ENCODE data around the gene ADRA2B.
A peak's percentile ranks its signal among the peaks of the same experiment; 100 is the strongest.
"Not testable (repeated sequence)": the region's sequence is repeated elsewhere in the genome, so short reads cannot be mapped to it uniquely, and the experiment has no call there.

Gene ADRA2B

GRCh38 chr2:96150007-96150640, 33.8 kb upstream of the ADRA2B start:
- DNase-seq (ENCODE audit: low read depth), result no peak

DNA sequence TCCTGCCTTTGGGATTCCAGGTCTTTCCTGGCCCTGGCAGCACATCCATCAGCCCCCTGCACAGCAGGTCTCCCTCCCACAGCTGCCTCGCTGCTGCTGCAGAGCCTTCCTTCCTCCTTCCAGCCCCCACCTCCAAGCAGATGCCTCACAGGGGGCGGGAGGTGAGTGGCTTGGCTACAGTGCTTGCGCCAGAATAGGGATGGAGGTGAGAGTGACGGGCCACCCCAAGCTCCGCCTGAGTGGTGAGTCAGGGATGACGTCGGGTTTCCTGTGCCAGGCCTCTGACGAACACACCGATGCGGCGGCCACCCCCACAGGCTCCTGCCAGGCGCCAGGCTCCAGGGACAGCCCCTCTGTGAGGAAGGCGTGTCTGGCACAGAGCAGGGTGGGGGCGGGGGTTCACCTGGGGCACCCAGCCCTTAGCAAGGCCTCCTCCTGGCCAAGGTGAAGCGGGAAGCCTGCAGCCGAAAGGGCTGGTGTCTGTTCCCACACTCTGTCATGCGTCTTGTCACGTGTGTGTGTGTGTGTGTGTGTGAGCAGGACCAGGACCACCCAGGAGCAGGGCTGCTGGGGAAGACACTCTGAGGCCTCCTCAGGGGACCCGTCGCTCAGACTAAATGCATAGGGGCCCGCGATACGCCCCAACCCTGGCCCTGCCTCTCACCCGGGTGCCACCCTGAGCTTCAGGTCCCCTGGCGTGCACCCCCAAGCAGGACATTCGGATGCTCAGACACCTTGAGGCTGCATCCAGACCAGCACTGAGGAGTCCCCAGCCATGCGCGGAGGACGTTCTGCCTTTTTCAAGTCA, 32.2 kb upstream of the ADRA2B start:
- DNase-seq (ENCODE audit: low read depth), result no peak

DNA sequence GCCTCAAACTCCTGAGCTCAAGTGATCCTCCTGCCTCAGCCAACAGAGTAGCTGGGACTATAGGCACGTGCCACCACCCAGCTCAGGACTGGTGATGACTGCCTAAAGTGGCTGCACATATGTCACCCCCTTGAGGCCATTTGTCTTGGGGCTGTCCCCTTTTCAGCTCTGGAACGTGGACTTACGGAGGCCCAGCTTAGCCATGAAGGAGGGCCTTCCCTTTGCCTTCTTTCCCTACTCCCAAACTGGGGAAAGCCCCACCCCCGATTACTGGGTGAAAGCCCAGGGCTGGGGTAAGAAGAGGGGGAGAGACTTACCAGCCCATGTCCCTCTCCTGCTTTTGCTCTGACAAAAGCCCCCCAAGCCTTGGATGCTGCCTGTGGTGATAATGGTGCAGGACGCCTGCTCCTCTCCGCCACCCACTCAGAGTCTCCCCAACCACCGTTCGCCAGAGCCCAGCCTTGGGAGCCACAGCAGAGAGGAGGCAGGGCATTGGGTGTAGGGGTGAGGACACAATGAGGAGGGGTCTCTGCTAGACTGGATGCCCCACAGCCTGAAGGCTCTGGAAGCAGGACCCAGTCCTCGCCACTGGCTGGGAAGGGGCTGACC, 31.3 kb upstream of the ADRA2B start:
- no peak for DNase-seq (ENCODE audit: low read depth)

- DNase-seq (ENCODE audit: low read depth), result no peak
These were observed 30.7 kb upstream of the ADRA2B start for GRCh38 chr2:96146881-96147592.

DNA sequence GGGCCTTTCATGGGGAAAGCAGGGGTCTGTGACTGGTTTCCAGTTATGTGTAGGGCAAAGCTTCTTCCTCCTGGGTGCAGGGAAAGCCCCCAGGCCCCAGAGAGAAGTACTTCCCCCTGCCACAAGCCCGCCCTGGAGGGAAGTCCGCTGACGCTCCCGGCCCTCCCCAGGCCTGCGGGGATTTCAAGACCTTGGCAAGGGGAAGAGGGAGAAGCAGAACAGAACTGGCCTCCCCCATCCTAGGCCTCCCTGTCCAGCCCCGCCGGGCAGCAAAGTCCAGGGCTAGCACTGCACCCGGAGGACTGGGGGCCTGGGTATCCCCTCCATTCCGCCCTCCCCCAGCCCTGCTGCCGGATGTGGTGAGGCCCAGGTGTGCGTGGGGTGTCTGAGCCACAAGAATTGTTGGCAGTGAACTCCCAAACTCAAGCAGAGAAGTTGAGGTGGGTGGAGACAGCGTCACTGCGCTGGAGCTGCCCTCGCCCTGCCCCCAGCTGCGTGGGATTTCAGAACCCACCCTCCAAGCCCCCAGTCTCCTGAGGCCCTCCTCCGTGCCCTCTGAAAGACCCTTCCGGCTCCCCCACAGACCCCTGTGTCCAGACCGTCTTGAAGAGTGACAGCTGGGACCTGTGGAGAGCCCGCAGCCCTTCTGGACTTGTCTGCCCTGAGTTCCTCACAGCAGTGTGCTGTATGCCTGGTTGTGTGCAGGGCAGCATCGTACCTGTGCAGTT, 29.9 kb upstream of the ADRA2B start:
- peak; percentile 58 for DNase-seq (ENCODE audit: low read depth)

GRCh38 chr2:96145848-96146152, 29.4 kb upstream of the ADRA2B start:
- DNase-seq (ENCODE audit: low read depth), result no peak

DNA sequence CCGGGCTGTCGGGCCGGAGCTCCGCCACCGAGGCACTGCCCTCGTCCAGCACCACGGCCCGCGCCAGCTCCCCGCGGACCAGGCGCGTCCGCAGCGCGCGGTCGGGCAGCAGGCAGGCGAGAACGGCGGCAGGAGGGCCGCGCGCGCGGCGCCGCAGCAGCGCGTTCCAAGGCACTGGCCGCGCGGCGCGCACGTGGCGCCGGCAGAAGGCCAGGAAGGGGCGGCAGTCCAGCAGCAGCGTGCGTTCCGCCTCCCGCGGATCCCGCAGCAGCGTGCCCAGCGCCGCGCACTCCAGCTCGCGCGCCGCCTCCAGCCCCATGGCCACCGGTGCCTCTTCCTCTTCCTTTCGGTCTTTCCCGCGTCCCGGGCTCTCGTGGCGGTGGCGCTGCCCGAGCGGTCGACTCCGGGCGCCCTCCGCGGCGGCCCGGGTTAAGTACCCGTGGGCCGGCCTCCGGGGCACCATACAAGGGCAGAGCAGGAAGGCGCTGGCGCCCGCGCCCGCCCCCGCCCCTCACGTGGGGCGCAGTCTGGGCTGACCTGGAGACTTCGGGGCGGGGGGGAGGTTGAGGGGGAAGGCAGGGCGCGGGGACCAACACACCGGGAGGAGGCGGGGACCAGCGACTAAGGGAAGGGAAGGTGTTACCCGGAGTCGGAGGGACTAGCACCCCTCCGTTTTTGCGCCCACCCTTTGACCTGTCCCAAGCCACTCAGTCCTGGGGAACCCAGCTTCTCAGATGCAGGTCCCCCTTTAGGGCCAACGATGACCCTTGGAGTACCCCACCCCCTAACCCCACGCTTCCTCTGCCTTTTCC, 28.9 kb upstream of the ADRA2B start, which contains the start of gene DUSP2:
DUSP2 (minus strand) TSS at position 405 of the 812 bp plus-strand sequence; CDS start at position 319, 86 bp downstream.
- DNase-seq (ENCODE audit: low read depth), result peak; percentile 78

DNA sequence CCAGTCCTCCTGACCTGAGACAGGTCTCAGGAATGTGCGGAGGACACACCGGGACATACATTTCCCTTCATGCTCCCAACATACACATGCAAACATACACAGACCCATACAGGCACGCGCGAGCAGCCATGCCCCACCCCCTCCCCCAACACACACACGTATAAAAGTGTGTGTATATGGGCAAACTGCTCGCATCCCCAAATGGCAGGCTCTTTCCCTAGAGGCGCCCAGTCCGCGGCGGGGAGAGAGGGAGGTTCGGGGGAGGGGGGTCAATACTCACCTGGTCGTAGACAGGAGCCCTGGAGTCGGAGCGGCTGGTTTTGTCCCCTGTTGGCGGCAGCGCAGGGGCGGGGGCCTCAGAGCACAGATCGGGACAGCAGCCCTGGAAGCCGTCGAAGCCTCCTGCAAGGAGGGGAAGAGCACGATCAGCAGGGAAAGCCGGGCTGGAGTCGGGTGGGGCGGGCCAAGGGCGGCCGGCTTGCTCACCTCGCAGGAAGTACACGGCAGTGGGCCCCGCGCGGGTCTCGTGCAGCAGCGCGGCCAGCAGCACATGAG, 28.2 kb upstream of the ADRA2B start:
- no peak for DNase-seq (ENCODE audit: low read depth)

DNA sequence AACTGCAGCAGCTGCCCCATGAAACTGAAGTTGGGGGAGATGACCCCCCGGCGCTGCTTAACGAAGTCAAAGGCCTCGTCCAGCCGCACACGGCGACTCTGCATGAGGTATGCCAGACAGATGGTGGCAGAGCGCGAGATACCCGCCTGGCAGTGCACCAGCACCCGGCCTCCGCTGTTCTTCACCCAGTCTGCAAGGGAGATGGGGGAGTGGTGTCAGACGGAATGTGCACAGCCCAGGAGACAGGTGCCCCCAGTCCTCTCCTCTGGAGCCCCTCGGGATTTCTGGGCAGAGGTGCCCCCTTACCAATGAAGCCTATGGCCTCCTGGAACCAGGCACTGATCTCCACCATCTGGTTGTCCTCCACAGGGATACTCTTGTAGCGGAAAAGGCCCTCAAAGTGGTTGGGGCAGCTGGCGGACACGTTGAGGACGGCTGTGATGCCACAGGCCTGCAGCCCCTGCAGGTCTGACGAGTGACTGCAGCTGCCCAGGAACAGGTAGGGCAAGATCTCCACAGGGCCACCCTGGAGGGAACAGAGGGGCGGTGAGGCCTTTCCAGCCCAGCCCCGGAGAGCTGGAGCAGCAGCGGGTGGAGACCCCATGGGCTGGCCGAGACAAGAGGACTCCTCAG, 27.6 kb upstream of the ADRA2B start:
- no peak for DNase-seq (ENCODE audit: low read depth)

GRCh38 chr2:96143231-96143847, 27.0 kb upstream of the ADRA2B start:
- no peak for DNase-seq (ENCODE audit: low read depth)

GRCh38 chr2:96142217-96143113, 26.1 kb upstream of the ADRA2B start:
- DNase-seq (ENCODE audit: low read depth), result no peak

- DNase-seq (ENCODE audit: low read depth), result not testable (repeated sequence)
These were observed 25.2 kb upstream of the ADRA2B start for GRCh38 chr2:96141624-96141967.

DNA sequence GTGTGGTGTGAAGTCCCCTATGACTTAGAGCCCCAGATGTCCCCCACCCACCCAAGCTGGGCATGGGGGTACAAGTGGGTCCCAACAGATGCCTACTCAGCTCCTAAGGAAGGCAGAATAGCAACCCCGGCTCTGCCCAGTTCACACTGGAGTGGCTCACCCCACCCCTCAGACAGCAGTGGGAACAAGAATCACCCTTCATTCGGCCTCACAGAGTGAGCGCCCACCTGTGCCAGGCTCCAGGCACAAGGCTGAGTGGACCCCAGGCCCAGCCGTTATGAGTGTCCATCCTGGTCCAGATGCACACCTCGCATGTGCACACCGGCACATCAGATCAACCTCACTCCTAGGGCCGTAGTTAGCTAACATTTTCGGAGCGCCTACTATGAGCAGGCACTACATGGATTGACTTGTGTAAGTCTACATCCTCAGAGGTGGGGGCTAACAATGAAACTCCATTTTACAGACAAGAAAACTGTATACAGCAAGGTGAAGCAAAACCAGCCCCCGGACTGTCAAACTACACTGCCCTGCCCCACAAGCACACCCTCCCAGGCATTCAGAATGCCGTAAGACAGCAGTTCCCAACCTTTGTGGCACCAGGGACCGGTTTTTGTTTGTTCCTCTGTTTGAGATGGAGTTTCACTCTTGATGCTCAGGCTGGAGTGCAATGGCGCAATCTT, 24.7 kb upstream of the ADRA2B start:
- no peak for DNase-seq (ENCODE audit: low read depth)

GRCh38 chr2:96139181-96139758, 22.9 kb upstream of the ADRA2B start:
- DNase-seq (ENCODE audit: low read depth), result no peak

- DNase-seq (ENCODE audit: low read depth), result no peak
These were observed 22.1 kb upstream of the ADRA2B start, which contains the start of gene ASTL for GRCh38 chr2:96138179-96139145. Gene ASTL (minus strand): TSS chr2:96138502. CDS start chr2:96138436, 66 bp downstream.

DNA sequence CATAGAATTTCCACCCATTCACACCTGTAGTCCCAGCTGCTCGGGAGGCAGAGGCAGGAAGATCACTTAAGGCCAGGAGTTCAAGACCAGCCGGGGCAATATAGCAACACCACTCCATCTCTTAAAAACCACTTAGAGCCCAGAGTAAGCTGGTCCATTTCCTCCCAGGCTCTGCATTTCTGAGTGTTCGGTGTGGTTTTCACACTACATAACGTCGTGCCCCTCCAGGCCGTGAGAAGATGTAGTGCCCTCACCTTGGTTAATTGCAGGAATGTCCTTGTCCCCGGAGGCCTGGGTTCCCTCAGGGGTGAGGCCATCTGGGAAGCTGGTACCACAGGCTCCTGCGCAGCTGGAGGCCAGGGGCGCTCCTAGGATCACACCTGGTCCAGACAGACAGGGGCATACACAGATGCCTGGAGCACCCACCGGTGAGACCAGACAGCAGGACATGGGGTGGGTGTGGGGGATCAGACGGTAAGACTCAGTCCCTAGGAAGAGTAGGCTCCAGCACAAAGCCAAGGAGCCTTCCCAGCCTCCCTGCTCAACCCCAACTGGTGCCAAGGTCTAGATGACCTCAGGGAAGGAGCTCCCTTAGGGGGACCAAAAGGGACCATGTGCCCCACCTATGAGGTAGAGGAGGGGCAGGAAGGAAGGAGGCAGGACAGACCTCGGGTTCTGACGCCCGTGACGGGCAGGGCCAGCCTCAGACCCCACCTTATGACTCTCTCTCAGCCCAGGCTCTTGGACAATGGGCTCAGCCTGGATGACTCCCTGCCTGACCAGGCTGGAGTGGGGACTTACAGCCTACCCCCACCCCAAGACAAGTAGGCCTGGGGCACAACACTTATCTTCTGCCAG, 21.2 kb upstream of the ADRA2B start:
- no peak for DNase-seq (ENCODE audit: low read depth)

Measured in CMK (cell line).